LHCN-M2 (cell line): ENCODE results near the gene OR5A2. TPM values are rescaled to one million over a fixed set of nuclear protein-coding genes. Genes with fewer than 3 reads are reported as not detected.
"Not testable (repeated sequence)": the region's sequence is repeated elsewhere in the genome, so short reads cannot be mapped to it uniquely, and the experiment has no call there.

Experiments used
- DNase-seq: peaks from one replicate; pipeline ENCODE4 v3.0.0-alpha.2; 2012; ENCODE audit warnings: low read depth
- total RNA-seq: library from RNA; depleted of rRNA; stranded (reverse); fragments of >200 nt; gene quantifications from 2 replicates; pipeline ENCODE4 v1.2.3, GENCODE V29; 2014; rRNA removed

The OR5A2 gene
- total RNA-seq, 1 experiment from 2014 or later: not detected

- no peak for DNase-seq
Measured at GRCh38 chr11:59394186-59394585, 32.0 kb downstream of the OR5A2 start.

GRCh38 chr11:59380263-59381059, 45.8 kb downstream of the OR5A2 start:
- no peak for DNase-seq

- DNase-seq: not testable (repeated sequence)
Measured at GRCh38 chr11:59372324-59372723, 53.9 kb downstream of the OR5A2 start.

GRCh38 chr11:59368238-59369022, 57.8 kb downstream of the OR5A2 start:
- DNase-seq: no peak

Other genes with a start within 250 kb of the OR5A2 start
- not detected in 2 replicates for gene MPEG1, start 213.5 kb downstream of the OR5A2 start, total RNA-seq
- gene OR5AN1, start 67.5 kb downstream of the OR5A2 start, total RNA-seq: not detected in 2 replicates
- not detected in 2 replicates for gene OR5A1, start 10.1 kb upstream of the OR5A2 start, total RNA-seq
- gene OR4D6, start 30.5 kb upstream of the OR5A2 start, total RNA-seq: not detected in 2 replicates
- gene OR4D10, start 46.9 kb upstream of the OR5A2 start, total RNA-seq: not detected in 2 replicates
- not detected in 2 replicates for gene OR4D11, start 77.2 kb upstream of the OR5A2 start, total RNA-seq
- not detected in 2 replicates for gene OR4D9, start 85.1 kb upstream of the OR5A2 start, total RNA-seq
- 13.0 and 17.9 TPM in 2 replicates for gene OSBP, start 189.4 kb upstream of the OR5A2 start, total RNA-seq
- gene PATL1, start 242.6 kb upstream of the OR5A2 start, total RNA-seq: 21.3 and 23.1 TPM in 2 replicates